ENCODE data around the gene TMEM212.

DNA sequence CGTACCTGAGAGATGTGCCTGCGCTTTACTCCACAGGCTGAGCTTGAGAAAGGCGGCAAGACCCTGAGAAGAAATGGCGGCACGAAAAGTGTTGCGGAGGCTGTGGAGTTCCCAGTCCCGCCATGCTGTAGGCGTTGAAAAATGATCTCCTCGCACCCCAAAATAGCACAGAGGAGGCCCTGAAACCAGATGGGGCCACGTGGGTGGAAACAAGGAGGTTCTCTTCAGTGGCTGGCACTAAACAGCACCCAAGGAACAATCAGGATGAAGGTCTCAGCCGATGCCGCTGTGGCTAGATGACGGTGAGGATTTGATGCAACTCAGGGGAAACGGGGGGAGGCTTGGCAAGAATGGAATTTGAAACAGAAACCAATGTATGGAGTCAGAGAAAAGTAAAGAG, 57.3 kb downstream of the TMEM212 start:
- TF ChIP-seq, protein P1, sequence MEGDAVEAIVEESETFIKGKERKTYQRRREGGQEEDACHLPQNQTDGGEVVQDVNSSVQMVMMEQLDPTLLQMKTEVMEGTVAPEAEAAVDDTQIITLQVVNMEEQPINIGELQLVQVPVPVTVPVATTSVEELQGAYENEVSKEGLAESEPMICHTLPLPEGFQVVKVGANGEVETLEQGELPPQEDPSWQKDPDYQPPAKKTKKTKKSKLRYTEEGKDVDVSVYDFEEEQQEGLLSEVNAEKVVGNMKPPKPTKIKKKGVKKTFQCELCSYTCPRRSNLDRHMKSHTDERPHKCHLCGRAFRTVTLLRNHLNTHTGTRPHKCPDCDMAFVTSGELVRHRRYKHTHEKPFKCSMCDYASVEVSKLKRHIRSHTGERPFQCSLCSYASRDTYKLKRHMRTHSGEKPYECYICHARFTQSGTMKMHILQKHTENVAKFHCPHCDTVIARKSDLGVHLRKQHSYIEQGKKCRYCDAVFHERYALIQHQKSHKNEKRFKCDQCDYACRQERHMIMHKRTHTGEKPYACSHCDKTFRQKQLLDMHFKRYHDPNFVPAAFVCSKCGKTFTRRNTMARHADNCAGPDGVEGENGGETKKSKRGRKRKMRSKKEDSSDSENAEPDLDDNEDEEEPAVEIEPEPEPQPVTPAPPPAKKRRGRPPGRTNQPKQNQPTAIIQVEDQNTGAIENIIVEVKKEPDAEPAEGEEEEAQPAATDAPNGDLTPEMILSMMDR (optimal IDR thresholded peaks at IDR 0.05 in 1 of 3, IDR thresholded peaks at IDR 0.05 in 1 of 3, conservative IDR thresholded peaks at IDR 0.05 in 1 of 3; ENCODE audit: extremely low read depth in 1 of 3, insufficient read depth in 2 of 3, low read length in 3 of 3), result no peak
- TF ChIP-seq EZH2 (IDR thresholded peaks at IDR 0.05; ENCODE audit: low read length), result no peak
